Liver (tissue), 9 donors: ENCODE results near the gene CCDC182. TPM values are rescaled to one million over a fixed set of nuclear protein-coding genes. Genes with fewer than 3 reads are reported as not detected.

ENCODE experiments used
- DNase-seq: peaks from one replicate; pipeline ENCODE4 v3.0.0-alpha.2; 2017; ENCODE audit warnings: low spot score
- H3K27ac ChIP-seq, 2 donors: one replicate each; pipeline ENCODE4 v1.7.0; 2013; ENCODE audit warnings: inconsistent platforms in 2 of 2, low read length in 2 of 2, control low read depth in 1 of 2, low read depth in 1 of 2, mild to moderate bottlenecking in 1 of 2
- H3K27me3 ChIP-seq, 4 donors: one replicate each; pipeline versions ENCODE4 v1.6.1 to v1.7.0; 2013; ENCODE audit warnings: low read length in 3 of 4, inconsistent platforms in 1 of 4, mild to moderate bottlenecking in 1 of 4, moderate library complexity in 1 of 4; ENCODE audit not compliant: control insufficient read depth in 4 of 4, insufficient read depth in 4 of 4
- H3K36me3 ChIP-seq, 4 donors: one replicate each; pipeline versions ENCODE4 v1.6.1 to v1.7.0; 2013; ENCODE audit warnings: low read length in 3 of 4, mild to moderate bottlenecking in 3 of 4, low read depth in 1 of 4, moderate library complexity in 1 of 4; ENCODE audit not compliant: control insufficient read depth in 4 of 4, insufficient read depth in 3 of 4
- H3K4me1 ChIP-seq, 4 donors: one replicate each; pipeline versions ENCODE4 v1.6.1 to v1.7.0; 2013; ENCODE audit warnings: low read length in 3 of 4, mild to moderate bottlenecking in 3 of 4, moderate library complexity in 1 of 4; ENCODE audit not compliant: control insufficient read depth in 4 of 4, insufficient read depth in 4 of 4
- H3K4me3 ChIP-seq, 3 donors: one replicate each; pipeline versions ENCODE4 v1.6.1 to v1.7.0; 2013; ENCODE audit warnings: low read length in 3 of 3, control low read depth in 1 of 3, low read depth in 1 of 3, mild to moderate bottlenecking in 1 of 3
- H3K9ac ChIP-seq, 2 donors: one replicate each; pipeline ENCODE4 v1.7.0; 2013; ENCODE audit warnings: low read length in 2 of 2, mild to moderate bottlenecking in 2 of 2, moderate library complexity in 2 of 2, control low read depth in 1 of 2, low read depth in 1 of 2
- H3K9me3 ChIP-seq, 4 donors: one replicate each; pipeline versions ENCODE4 v1.6.1 to v1.7.0; 2013; ENCODE audit warnings: low read length in 3 of 4; ENCODE audit not compliant: control insufficient read depth in 4 of 4
- EGR1 ChIP-seq, 2 donors: IDR thresholded peaks; 2 replicates each; pipeline ENCODE4 v1.6.1; 2016 to 2018; ENCODE audit warnings: antibody characterized with exemption in 2 of 2, low read depth in 2 of 2
- FOXA1 ChIP-seq: IDR thresholded peaks from 2 replicates; pipeline ENCODE4 v1.6.1; 2016; ENCODE audit warnings: antibody characterized with exemption
- FOXA2 ChIP-seq: IDR thresholded peaks from 2 replicates; pipeline ENCODE4 v1.6.1; 2016; ENCODE audit warnings: antibody characterized with exemption
- GABPA ChIP-seq, 2 donors: IDR thresholded peaks in 1 of 2; conservative IDR thresholded peaks in 1 of 2; 2 replicates each; pipeline ENCODE4 v1.6.1; 2016; ENCODE audit warnings: antibody characterized with exemption in 2 of 2, mild to moderate bottlenecking in 1 of 2, moderate library complexity in 1 of 2
- HNF4A ChIP-seq, 2 donors: conservative IDR thresholded peaks; 2 replicates each; pipeline ENCODE4 v1.6.1; 2016; ENCODE audit warnings: antibody characterized with exemption in 2 of 2, mild to moderate bottlenecking in 2 of 2
- HNF4G ChIP-seq: IDR thresholded peaks from 2 replicates; pipeline ENCODE4 v1.6.1; 2016; ENCODE audit warnings: antibody characterized with exemption
- JUND ChIP-seq, 2 donors: IDR thresholded peaks; 2 replicates each; pipeline ENCODE4 v1.6.1; 2016; ENCODE audit warnings: antibody characterized with exemption in 2 of 2
- NR2F2 ChIP-seq: IDR thresholded peaks from 2 replicates; pipeline ENCODE4 v1.6.1; 2016; ENCODE audit warnings: antibody characterized with exemption
- RAD21 ChIP-seq, 2 donors: IDR thresholded peaks; 2 replicates each; pipeline ENCODE4 v1.6.1; 2016; ENCODE audit warnings: antibody characterized with exemption in 2 of 2, mild to moderate bottlenecking in 2 of 2
- RXRA ChIP-seq, 2 donors: IDR thresholded peaks; 2 replicates each; pipeline ENCODE4 v1.6.1; 2017 to 2018; ENCODE audit warnings: antibody characterized with exemption in 2 of 2, mild to moderate bottlenecking in 1 of 2
- SP1 ChIP-seq: IDR thresholded peaks from 2 replicates; pipeline ENCODE4 v1.6.1; 2018; ENCODE audit warnings: antibody characterized with exemption, mild to moderate bottlenecking
- TAF1 ChIP-seq: conservative IDR thresholded peaks from 2 replicates; pipeline ENCODE4 v1.6.1; 2016; ENCODE audit warnings: antibody characterized with exemption, mild to moderate bottlenecking
- YY1 ChIP-seq: IDR thresholded peaks from 2 replicates; pipeline ENCODE4 v1.6.1; 2016; ENCODE audit warnings: antibody characterized with exemption, mild to moderate bottlenecking
- WGBS: extraction: QIAGEN DNeasy Blood & Tissue Kit; methylation state at CpG from one replicate; pipeline ENCODE4 v1.1.7; 2013; 5-methylcytosine and 5-hydroxymethylcytosine counted together
- polyA plus RNA-seq, 2 donors: library from polyadenylated mRNA; stranded (reverse) in 1 of 2; unstranded in 1 of 2; fragments of 200-250 nt in 1 of 2; fragments of >200 nt in 1 of 2; fragmentation: Nextera tagmentation in 1 of 2; extraction: Ambion mirVana in 1 of 2; gene quantifications; one replicate each; pipeline versions ENCODE4 v1.2.1 to v1.2.3, GENCODE V29; 2013 to 2015
- total RNA-seq, 2 donors: library from RNA; depleted of rRNA; stranded (reverse); fragments of >200 nt; gene quantifications; one replicate each; pipeline ENCODE4 v1.2.3, GENCODE V29; 2014
- TF ChIP-seq, protein P1 (sequence below): IDR thresholded peaks from 2 replicates; pipeline ENCODE4 v1.6.1; 2016; ENCODE audit warnings: antibody characterized with exemption, mild to moderate bottlenecking
- TF ChIP-seq, protein P2 (sequence below): IDR thresholded peaks from 2 replicates; pipeline ENCODE4 v1.6.1; 2016; ENCODE audit warnings: antibody characterized with exemption
- TF ChIP-seq, protein P3 (sequence below): IDR thresholded peaks from 2 replicates; pipeline ENCODE4 v1.6.1; 2016; ENCODE audit warnings: antibody characterized with exemption
- TF ChIP-seq, protein P4 (sequence below): IDR thresholded peaks from 2 replicates; pipeline ENCODE4 v1.6.1; 2016; ENCODE audit warnings: antibody characterized with exemption
- TF ChIP-seq, protein P5 (sequence below): fragments of 150-350 bp; IDR thresholded peaks from 2 replicates; pipeline ENCODE4 v1.5.1; 2017; ENCODE audit warnings: improper control_type of control experiment, low read depth, low read length; ENCODE audit not compliant: missing input control
- donor health status: healthy.
- donor health status: healthy.
- donor health status: healthy.
- donor health status: healthy.
- donor health status: healthy.

The CCDC182 gene
- total and polyA plus RNA-seq, 4 donors = not detected

DNA sequence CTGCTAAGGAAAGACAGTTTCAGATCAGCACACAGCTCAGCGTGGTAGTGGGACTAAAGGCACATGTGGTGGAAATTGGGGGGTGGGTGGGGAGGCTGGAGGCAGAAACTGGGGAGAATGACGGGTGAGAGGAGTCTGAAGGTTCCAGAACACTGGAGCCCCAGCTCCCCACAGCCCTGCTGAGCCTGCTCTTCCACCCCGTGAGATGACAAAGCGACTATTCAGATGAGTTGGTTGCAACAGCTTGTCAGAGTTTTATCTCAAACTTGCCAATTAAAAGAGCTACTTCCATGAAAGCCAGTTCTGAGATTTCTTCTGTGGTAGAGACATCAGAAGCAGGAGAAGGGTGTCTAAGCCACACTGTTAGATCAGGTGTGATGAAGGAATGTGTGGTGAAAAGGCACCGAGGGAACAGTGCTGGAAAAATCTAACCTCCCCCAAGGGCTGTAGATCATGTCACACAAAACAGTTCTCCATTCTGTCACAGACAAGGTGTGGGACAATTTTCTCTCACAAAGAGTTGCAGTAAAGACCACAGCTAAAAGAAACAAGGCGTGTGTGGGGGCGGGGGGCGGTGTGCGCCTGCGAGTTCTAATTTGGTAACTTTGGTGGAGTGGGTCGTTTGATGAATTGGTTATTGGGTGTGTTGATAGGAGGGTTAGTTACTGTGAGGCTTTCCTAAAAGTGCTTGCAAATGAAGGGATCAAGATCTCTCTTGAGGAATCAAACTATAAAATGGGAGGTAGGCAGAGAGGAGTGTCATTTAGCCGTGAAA is 39.0 kb downstream of the CCDC182 start:
- H3K27me3 ChIP-seq = peaks cover 0 to under 1% (median 0%) of the 10 kb centered on the region in 4 donors
- 61% methylated on average over 12 of the region's 12 CpGs for WGBS
- H3K4me1 ChIP-seq = peaks cover 0 to 3% (median 0%) of the 10 kb centered on the region in 4 donors
- H3K9ac ChIP-seq = no peak overlapping the region
- no peaks in the 10 kb centered on the region for H3K9me3 ChIP-seq
- no peaks in the 10 kb centered on the region for H3K36me3 ChIP-seq
- H3K4me3 ChIP-seq = no peak overlapping the region
- no peak overlapping the region for H3K27ac ChIP-seq
- TF ChIP-seq RAD21 (IDR thresholded peaks at IDR 0.05) = no peak
- TF ChIP-seq NR2F2 = no peak
- TF ChIP-seq HNF4A (conservative IDR thresholded peaks at IDR 0.05) = no peak
- no peak for DNase-seq

DNA sequence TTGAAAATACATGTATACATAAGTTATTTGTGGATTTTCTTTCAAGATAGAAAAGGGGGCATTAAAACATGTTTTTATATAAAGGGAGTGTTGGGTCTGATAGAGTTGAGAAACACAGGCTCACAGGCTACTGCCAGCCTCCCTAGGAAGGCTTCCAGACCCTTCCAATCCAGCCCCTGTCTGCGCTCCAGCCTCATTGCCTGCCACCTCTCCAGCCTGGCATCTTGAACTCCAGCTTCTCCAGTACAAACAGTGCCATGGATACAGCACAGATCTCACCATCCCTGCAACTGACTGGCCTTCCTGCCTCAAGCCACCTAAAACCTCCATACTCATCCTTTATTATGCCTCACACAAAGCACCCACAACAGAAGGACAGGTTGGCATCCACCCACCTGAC is 40.7 kb downstream of the CCDC182 start:
- Histone ChIP-seq H3K4me3 (no peak overlapping the region), H3K27me3 (no peaks in the 10 kb centered on the region), H3K9ac (no peak overlapping the region), H3K4me1 (peaks cover 0 to 3% (median 0%) of the 10 kb centered on the region in 4 donors), H3K27ac (no peak overlapping the region), H3K36me3 (no peaks in the 10 kb centered on the region), H3K9me3 (no peaks in the 10 kb centered on the region)
- DNase-seq = no peak
- TF ChIP-seq, protein P1, sequence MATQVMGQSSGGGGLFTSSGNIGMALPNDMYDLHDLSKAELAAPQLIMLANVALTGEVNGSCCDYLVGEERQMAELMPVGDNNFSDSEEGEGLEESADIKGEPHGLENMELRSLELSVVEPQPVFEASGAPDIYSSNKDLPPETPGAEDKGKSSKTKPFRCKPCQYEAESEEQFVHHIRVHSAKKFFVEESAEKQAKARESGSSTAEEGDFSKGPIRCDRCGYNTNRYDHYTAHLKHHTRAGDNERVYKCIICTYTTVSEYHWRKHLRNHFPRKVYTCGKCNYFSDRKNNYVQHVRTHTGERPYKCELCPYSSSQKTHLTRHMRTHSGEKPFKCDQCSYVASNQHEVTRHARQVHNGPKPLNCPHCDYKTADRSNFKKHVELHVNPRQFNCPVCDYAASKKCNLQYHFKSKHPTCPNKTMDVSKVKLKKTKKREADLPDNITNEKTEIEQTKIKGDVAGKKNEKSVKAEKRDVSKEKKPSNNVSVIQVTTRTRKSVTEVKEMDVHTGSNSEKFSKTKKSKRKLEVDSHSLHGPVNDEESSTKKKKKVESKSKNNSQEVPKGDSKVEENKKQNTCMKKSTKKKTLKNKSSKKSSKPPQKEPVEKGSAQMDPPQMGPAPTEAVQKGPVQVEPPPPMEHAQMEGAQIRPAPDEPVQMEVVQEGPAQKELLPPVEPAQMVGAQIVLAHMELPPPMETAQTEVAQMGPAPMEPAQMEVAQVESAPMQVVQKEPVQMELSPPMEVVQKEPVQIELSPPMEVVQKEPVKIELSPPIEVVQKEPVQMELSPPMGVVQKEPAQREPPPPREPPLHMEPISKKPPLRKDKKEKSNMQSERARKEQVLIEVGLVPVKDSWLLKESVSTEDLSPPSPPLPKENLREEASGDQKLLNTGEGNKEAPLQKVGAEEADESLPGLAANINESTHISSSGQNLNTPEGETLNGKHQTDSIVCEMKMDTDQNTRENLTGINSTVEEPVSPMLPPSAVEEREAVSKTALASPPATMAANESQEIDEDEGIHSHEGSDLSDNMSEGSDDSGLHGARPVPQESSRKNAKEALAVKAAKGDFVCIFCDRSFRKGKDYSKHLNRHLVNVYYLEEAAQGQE = no peak
- no peak for TF ChIP-seq HNF4A (conservative IDR thresholded peaks at IDR 0.05)
- TF ChIP-seq RAD21 (IDR thresholded peaks at IDR 0.05) = no peak
- TF ChIP-seq, protein P2, sequence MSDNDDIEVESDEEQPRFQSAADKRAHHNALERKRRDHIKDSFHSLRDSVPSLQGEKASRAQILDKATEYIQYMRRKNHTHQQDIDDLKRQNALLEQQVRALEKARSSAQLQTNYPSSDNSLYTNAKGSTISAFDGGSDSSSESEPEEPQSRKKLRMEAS = no peak
- TF ChIP-seq FOXA1 = no peak
- no peak for TF ChIP-seq JUND (IDR thresholded peaks at IDR 0.05)
- TF ChIP-seq RXRA (IDR thresholded peaks at IDR 0.05) = no peak
- TF ChIP-seq SP1 = no peak
- TF ChIP-seq, protein P3, sequence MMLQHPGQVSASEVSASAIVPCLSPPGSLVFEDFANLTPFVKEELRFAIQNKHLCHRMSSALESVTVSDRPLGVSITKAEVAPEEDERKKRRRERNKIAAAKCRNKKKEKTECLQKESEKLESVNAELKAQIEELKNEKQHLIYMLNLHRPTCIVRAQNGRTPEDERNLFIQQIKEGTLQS = no peak
- TF ChIP-seq, protein P4, sequence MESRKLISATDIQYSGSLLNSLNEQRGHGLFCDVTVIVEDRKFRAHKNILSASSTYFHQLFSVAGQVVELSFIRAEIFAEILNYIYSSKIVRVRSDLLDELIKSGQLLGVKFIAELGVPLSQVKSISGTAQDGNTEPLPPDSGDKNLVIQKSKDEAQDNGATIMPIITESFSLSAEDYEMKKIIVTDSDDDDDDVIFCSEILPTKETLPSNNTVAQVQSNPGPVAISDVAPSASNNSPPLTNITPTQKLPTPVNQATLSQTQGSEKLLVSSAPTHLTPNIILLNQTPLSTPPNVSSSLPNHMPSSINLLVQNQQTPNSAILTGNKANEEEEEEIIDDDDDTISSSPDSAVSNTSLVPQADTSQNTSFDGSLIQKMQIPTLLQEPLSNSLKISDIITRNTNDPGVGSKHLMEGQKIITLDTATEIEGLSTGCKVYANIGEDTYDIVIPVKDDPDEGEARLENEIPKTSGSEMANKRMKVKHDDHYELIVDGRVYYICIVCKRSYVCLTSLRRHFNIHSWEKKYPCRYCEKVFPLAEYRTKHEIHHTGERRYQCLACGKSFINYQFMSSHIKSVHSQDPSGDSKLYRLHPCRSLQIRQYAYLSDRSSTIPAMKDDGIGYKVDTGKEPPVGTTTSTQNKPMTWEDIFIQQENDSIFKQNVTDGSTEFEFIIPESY = no peak
- no peak for TF ChIP-seq TAF1
- TF ChIP-seq EGR1 (IDR thresholded peaks at IDR 0.05; ENCODE audit: low read depth in 2 of 2) = no peak
- TF ChIP-seq NR2F2 = no peak
- TF ChIP-seq YY1 = no peak
- no peak for TF ChIP-seq FOXA2
- TF ChIP-seq GABPA (IDR thresholded peaks at IDR 0.05 in 1 of 2, conservative IDR thresholded peaks at IDR 0.05 in 1 of 2) = no peak
- TF ChIP-seq HNF4G = no peak
- TF ChIP-seq, protein P5, sequence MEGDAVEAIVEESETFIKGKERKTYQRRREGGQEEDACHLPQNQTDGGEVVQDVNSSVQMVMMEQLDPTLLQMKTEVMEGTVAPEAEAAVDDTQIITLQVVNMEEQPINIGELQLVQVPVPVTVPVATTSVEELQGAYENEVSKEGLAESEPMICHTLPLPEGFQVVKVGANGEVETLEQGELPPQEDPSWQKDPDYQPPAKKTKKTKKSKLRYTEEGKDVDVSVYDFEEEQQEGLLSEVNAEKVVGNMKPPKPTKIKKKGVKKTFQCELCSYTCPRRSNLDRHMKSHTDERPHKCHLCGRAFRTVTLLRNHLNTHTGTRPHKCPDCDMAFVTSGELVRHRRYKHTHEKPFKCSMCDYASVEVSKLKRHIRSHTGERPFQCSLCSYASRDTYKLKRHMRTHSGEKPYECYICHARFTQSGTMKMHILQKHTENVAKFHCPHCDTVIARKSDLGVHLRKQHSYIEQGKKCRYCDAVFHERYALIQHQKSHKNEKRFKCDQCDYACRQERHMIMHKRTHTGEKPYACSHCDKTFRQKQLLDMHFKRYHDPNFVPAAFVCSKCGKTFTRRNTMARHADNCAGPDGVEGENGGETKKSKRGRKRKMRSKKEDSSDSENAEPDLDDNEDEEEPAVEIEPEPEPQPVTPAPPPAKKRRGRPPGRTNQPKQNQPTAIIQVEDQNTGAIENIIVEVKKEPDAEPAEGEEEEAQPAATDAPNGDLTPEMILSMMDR = no peak
- WGBS = 100% methylated on average over 1 of the region's 1 CpG
